ENCODE data around the gene ACTN2.
"Not testable (repeated sequence)": the region's sequence is repeated elsewhere in the genome, so short reads cannot be mapped to it uniquely, and the experiment has no call there.

The ACTN2 gene

DNA sequence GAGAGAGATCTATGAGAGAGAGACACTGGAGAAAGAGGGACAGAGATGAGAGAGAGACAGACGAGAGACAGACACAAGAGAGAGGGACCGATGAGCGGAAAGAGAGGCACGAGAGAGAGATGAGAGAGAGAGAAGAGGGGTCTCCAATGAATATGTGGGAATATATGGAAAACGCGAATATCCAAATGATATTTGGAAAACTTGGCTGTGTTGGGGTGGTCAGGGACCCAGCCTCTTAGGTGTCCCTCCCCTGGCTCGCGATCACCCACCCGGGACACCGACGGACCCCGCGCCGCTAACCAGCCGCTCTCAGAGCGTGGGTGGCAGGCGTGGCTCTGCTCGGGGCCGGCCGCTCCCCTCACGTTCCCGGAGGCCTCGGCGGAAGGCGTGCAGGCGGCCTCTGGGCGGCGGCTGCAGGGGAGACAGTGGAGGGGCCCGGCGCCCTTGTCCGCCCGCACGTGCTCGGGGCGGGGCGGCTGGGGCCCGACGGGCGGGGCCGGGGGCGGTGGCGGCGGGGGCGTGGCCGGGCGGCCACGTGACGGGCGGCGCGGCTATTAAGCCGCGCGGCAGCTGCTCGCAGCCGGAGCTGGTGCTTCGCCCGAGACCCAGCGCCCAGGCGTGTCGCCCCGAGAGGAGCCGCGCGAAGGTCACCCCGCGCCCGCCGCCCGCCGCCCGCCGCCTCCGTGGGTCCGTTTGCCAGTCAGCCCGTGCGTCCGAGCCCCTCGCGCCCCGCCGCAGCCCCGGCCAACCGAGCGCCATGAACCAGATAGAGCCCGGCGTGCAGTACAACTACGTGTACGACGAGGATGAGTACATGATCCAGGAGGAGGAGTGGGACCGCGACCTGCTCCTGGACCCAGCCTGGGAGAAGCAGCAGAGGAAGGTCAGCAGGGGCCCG, at the start of gene ACTN2:
Gene ACTN2 (plus strand): TSS at position 583 of the 898 bp plus-strand sequence. CDS start 175 bp downstream, at position 758.
- no peak for DNase-seq

- DNase-seq = no peak
These were observed 47.4 kb upstream of the ACTN2 start for GRCh38 chr1:236638945-236639344.

- DNase-seq = no peak
These were observed 46.6 kb upstream of the ACTN2 start for GRCh38 chr1:236639686-236640085.

- no peak for DNase-seq
These were observed 43.5 kb upstream of the ACTN2 start for GRCh38 chr1:236642763-236643162.

DNA sequence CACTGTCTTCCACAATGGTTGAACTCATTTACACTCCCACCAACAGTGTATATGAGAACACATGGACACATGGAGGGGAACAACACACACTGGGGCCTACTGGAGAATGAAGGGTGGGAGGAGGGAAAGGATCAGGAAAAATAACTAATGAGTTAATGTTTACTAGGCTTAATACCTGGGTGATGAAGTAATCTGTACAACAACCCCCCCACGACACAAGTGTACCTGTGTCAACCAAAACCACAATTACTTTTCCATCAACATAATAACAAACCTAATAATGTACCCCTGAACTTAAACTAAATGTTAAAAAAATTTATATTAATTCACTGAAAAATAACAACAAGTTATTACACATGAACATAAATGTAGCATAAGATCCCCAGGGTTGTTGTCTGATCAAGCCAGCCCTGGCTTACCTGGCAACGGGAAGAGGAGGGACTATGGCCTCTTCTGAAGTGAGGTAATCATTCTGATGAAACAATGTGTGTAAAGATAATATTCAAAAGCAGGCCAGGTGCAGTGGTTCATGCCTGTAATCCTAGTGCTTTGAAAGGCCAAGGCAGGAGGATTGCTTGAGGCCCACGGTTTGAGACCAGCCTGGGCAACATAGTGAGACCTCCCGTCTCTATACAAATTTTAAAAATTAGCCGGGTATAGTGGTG, 41.2 kb upstream of the ACTN2 start:
- DNase-seq = no peak

GRCh38 chr1:236654511-236654910, 31.8 kb upstream of the ACTN2 start:
- no peak for DNase-seq

DNA sequence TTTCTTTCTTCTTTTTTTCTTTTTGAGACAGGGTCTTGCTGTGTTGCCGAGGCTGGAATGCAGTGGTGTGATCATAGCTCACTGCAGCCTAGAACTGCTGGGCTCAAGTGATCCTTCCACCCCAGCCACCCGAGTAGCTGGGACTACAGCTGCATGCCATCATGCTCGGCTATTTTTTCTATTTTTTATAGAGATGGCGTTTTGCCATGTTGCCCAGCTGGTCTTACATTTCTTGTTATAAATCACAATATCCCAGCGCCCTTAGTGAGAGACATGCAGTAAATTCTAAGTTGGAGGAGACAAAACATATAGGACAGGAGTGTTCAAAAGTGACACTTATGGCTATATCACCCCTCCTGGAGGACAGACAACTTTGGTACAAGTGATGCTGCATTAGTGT, 31.3 kb upstream of the ACTN2 start:
- peak; percentile 44 for DNase-seq

DNA sequence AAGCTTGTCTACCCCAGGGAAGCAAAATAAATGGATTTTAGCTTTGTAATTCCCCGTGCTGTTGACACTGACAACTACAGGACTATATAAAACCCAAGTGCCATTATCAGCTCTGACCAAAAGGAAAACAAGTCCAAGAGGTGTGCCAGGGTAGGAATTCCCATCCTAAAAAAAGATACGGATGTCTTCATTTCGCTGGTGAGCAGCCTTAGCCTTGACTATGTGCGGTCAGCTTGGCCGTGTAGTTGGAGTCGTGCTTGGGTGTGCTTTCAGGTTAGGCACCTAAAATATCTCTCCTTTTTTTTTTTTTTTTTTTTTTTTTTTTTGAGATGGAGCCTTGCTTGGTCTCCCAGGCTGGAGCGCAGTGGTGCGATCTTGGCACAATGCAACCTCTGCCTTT, 28.9 kb upstream of the ACTN2 start:
- DNase-seq = no peak

GRCh38 chr1:236659792-236660587, 26.3 kb upstream of the ACTN2 start:
- DNase-seq = no peak

DNA sequence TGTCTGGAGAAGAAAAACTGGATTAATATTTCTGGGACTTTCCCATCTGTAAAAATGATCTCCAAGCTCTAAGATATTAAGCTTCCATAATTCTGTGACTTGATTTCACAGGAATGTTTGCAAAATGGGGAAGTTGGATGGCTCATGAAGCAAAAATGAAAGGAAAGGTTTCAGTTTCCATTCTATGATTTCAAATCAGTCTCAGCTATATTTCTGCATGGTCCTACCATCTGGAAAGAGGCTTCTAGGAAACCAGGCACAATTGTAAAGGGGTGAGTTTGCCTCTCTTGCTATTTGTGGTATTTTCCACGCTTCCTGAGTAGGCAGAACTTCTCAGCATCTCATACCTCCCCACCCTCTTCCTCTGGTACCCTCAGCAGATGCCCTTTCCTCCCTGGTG, 22.4 kb upstream of the ACTN2 start:
- DNase-seq = no peak

GRCh38 chr1:236668909-236669308, 17.4 kb upstream of the ACTN2 start:
- not testable (repeated sequence) for DNase-seq

- no peak for DNase-seq
These were observed 16.2 kb upstream of the ACTN2 start for GRCh38 chr1:236670060-236670459.

GRCh38 chr1:236673289-236673919, 12.9 kb upstream of the ACTN2 start:
- DNase-seq = no peak

DNA sequence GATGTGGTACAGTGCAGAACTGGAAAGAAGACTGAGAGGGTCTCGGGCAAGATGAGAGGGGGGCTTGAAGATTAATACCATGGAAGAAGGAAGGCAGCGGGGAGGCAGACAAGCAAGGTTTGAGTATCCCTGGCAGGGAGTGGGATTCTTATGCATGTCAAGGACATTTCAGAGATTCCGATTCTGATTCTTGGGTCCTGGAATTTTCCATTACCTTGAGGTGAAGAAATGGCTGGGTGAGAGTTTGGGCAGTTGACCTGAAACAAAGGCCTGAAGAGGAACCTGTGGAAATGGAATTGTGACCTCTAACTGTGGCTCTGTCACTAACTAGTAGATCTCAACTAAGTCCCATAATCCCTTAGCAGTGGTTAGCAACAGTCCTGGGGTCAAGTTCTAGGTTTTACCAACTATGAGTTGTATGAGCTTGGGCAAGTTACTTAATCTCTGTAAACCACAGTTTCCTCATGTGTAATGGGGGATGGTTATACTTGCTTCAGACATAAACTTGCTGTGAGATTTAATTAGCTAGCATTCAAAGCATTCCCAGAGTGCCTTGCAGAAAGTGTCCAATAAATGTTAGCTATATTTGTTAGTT, 8.6 kb upstream of the ACTN2 start:
- peak; percentile 14 for DNase-seq

- DNase-seq = no peak
These were observed 5.1 kb upstream of the ACTN2 start for GRCh38 chr1:236681219-236681618.

- DNase-seq = no peak
These were observed 938 bp upstream of the ACTN2 start for GRCh38 chr1:236685205-236685916.

- DNase-seq = no peak
These were observed 489 bp downstream of the ACTN2 start for GRCh38 chr1:236686815-236687160.

GRCh38 chr1:236687273-236687672, 974 bp downstream of the ACTN2 start:
- DNase-seq = no peak

DNA sequence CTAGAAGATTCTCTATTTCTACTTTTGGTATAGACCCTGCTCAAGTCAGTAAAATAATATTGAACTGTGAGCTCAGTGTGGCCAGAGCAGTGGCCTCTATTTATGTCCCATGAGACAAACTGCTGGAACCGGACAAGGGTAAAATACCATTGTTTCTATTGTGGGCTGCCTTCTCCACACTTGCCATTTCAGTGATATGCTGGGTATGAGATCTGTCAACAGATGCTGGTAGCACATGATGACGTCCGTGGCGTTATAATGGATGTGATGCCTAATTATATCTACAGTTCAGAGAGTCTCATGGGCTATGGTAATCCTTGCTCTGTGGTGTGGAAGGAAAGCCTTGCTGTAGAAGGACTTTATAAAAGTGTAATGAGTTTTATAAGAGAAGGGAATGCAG, 2.4 kb downstream of the ACTN2 start:
- no peak for DNase-seq

- no peak for DNase-seq
These were observed 3.6 kb downstream of the ACTN2 start for GRCh38 chr1:236689713-236690569.

GRCh38 chr1:236691348-236691747, 5.0 kb downstream of the ACTN2 start:
- DNase-seq = no peak
